GM19239 (cell line): ENCODE measurements around the gene HJURP.

Experiments
- DNase-seq: peaks from one replicate; pipeline ENCODE4 v3.0.0; 2011; ENCODE audit warnings: low spot score; ENCODE audit not compliant: insufficient read length
- FAIRE-seq: peaks from 2 replicates; lab custom pipeline; 2011; peaks lifted over from hg19 to GRCh38; lab: Jason Lieb, UNC

HJURP gene

DNA sequence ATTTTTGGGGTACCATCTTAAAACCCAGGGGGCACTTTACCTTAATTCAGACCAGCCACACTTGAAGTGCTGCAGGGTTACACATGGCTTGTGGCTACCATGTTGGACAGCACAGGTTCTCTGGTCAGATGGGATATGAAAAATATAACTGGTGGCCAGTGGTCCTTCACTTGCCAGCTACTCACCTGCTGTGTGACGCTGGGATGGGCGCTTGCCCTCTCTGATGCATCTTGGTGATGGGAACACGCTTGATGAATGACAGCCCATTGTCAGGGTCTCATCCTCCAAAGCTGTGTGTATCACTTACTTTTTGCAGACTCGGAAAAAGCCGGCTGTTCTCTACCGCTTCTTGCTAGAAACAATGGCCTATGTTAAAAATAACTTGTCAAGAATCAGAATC lies 22.5 kb downstream of the HJURP start:
- FAIRE-seq (no peak), DNase-seq (no peak)

DNA sequence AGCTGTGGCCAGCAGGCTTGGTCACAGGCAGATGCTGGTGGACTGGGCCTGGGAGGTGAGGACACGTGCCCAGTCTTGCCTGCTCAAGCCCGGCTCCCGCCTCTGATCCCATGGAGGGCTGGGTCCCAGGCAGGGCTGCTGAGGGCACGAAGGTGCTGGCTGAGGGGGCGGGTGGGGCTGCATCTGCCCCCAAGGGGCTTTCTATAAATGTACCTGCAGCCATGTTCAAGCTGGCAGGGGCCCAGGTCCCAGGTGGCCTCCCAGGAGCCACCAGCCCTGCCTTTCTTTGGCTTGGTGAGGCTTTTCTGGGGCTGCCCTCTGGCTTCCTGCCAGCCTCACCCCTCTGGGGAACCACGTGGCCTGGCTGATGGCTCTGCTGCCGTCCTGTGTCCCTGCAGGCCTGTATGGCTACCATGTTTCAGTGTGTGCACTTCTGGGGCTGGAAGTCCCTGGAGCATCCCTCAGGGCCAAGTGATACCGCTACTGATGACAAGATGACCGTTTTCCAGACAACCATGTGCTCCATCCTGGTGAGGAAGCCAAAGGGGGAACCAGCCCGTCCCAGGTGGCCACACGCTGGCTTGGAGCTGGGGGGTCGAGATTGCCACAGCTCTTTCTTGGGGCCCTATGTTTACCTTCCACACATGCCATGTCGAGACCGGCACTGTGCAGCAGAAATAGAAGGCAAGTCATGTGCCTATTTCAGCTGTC lies 23.2 kb downstream of the HJURP start:
- no peak for FAIRE-seq

DNA sequence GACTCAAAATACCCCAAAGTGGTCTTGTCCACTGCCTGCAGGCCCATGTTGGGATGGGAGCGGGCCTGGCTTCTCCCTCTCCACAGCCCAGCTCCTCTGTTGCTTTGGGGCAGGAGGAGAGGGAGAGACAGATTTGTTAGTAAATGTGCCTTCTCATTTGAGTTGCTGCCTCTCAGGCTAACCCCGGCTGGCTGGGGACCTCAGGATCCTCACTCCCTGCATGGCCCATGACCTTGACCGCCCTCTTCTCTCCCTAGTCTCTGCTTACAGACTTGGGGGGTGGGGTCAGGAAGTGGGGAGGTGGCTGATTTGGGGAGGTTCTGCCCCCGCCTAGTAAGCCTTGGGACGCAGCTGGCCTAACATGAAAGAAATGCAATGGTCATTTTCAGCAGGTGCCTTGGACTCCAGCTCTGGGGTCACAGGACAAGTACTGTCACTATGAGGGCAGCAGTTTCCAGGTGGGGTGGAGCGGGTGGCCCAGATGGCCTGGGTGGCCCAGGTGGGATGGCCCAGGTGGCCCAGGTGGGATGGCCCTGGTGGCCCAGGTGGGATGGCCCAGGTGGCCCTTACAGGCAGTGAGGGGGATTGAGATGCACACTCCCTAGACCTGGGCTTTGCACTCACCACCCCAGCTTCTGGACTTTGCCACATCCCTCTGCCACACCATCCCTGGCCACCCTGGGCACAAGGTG lies 24.1 kb downstream of the HJURP start:
- DNase-seq (no peak), FAIRE-seq (no peak)

More for the DNA sequence above, 23.2 kb downstream of the HJURP start:
- DNase-seq: no peak

DNA sequence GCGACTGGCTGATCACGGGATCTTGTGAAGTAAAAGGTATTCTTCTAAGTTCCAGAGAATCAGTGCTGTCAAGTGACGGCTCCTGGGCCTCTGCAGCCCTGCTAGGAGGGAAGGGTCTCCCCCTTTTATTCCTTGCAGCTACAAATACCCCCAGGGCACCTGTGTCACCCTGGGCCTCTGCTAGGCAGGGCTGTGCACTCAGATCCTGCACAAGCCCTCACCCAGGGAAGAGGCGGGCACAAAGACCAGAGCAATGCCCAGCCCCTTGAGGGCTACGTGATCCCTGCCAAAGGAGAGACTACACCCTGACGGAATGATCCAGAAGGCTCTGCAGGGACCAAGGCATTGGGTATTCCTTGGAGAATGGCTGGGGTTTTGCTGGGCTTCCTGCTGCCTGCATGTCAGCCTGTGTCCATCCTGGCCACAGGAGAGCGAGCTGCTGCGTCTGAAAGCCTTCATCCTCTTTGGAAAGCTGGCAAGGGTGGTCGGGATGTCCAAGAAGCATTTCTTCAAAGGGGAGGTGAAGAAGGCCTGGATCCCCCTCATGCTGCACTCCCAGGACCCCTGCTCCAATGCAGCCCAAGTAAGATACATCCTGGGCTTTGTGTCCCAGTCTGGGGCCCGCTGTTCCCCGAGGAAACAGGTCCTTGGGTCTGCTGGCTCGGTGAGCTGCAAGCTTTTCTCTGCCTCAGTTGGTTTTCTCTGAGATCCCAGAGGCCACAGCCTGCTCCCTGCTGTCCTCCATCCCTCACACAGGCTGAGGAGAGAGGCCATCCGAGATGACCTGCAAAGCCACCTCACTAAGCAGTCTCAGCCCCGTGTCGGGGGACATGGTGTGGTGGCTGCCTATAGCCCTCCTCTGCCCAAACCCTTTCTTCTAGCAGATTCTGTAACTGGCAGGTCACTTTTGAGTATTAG lies 24.9 kb downstream of the HJURP start:
- DNase-seq: no peak
- FAIRE-seq: no peak

DNA sequence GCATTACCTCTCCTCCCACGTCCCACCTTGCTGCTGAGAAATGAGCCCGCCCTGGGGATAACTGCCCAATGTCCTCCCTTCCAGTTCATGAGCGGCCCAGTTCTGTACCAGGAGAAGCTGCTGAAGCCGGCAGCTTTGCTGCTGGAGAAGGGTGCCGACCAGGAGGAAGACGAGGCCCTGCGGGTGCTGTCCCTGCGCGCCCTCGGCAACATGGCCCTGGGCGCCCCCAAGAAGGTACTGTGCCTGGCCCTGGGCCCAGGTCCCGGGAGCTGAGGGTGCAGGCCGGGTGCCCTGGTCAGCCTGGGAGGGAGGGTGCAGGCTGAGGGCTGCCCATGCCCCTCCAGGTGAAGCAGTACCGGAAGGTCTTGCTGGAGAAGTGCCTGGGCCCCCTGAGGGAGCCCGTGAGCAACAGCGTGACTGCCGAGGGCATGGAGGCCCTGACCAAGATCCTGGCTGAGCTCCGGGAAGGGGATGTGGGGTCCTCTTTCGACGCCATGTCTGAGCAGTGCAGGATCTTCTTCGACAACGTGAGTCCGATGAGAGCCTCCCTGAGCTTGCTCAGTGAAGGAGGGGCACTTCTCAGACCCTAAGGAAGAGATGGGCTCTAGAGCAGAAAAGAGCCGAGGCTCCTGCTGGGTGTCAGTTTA lies 25.7 kb downstream of the HJURP start:
- no peak for DNase-seq
- no peak for FAIRE-seq

DNA sequence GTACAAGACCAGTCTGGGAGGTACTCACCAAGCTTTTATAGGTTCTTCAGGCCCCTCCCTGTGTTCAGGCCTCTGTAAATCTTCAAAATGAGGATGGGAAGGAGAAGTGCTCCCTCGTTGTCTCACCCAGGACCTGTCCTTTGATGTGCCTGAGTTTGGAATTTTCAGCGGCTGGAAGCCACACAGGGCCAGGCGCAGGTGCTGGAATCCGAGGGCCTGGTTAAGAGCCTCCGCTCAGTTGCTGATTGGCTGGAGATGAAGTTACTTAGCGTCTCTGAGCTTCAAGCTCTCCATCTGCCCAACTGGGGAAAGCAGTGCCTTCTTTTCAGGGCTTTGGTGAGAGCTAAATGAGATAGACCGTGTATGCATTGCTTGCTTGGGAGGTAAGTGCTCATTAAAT lies 30.0 kb downstream of the HJURP start:
- DNase-seq (no peak), FAIRE-seq (no peak)

DNA sequence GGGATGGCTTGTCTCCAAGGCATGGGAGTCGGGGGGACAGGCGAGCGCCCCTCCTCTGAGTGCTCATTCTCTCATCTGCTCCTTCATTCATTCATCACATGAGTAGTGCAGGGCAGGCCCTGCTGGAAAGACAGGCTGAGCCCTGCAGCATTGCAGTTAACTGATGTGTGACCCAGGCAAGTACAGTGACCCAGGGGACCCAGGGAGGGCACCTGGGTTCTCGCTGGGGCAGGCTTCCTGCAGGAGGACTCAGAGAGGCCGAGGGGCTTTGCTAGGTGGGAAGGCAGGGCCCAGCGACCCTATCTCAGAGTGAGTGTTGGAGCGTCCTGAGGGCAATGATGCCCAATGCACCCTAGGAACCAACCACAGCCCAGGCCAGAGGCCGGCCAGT lies 30.6 kb downstream of the HJURP start:
- FAIRE-seq: no peak
- DNase-seq: no peak

DNA sequence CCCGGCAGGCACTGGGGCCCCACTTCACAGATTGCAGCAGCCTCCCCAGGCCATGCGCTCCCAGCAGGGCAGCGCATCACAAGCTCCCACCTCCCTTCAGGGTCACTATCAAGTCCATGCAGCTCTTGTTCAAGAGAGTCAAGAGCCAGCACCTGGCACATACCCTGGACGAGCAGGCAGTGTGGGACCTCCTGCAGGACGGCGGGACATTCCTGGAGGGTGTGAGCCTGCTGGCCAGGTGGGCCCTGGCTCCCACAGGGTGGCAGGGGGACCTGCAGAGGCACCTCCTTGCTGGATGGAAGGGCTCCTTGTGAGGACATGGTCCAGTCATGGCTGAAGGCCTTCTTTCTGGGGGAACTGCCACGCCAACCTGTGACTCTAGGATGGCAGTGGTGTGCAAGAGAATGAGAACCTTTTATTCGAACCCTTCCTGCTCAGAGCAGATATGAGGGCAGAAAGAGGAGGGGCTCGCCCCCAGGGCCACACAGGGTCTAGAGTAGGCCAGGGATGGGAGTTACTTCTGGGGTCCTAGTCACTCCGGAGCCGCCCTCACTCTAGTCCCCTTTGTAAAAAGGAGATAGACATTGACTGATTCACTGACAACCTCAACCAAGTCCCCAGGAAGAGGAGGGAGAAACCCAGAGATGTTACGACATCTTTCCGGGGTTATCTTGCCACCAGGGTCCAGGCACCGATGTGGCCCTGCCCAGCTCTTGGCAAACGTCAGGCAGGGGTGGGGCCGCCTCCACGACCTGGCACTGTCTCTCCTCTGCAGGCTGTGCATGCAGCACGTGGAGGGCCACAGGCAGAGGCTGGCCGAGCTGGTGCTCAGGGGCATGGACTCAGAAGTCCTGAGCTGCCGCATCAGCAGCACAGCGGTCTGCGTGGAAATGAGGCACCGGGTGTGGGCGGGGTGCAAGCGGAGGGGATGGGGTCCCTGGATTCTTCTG lies 31.3 kb downstream of the HJURP start:
- FAIRE-seq (no peak), DNase-seq (no peak)

DNA sequence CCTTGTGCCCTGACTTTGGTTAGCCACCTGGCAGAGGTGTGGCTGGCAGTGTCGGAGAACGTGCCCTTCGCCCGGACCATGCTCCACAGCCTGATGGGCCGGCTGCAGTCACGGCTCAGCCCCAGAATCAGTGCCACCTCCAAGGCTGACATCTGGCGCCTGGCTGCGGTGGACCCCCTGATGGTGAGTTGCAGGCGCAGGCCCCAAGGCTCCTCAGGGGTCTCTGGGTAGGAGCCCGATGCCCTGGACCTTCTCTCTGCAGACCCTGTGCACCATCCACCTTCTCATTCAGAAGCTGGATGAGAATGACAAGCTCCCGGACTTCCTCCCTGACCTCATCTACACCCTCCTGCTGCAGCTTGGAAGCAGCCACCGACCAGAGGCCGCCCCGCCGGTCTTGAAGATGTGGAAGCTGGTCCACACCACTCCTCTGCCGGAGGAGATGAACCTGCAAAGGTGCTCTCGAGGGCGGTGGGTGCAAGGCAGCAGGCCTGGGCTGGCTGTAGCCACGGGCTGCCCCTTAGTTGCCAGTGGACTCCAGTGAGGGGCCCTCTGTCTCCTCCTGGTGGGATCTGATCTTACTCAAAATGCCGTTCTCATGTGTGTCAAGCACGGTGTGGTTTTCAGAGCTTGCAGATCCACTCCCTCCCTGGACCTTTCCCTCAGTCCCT lies 32.1 kb downstream of the HJURP start:
- FAIRE-seq (no peak), DNase-seq (no peak)

DNA sequence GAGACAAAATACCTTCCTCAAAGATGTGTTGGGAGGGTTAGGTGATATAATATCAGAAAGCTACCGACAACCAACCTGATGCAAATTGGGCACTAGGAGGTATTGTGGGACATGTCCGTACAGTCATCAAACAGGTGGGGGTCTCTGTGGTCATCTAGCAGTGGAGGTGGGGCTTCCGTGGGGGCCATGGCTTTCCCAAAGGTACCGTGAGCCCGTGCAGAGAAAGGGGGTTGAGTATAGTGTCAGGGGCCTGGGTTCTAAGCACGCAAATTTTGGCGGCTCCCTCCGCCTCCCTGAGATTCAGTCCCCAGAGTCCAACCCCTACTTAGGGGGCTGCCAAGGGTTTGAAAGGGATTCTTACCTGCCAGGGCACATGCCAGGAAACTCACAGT lies 32.6 kb downstream of the HJURP start:
- FAIRE-seq: no peak

DNA sequence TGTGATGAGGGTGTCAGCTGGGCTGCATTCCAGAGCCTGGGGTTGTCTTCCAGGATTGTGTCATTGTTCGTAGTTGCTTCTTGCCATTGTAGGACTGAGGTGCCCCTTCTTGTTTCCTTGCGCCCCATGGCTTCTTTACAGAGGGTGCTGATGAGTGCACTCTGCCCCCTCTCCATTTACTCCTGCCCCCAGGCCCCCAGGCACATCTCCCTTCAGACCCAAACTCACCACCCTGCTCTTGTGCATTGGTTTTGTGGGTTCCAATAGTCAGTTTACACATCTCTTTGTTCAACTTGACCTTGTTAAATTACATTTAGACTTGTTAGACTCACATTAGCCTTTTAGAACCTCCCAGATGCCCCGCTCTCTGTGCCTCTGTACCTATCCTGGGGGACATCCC lies 33.1 kb downstream of the HJURP start:
- DNase-seq (no peak), FAIRE-seq (no peak)

More for the DNA sequence above, 32.6 kb downstream of the HJURP start:
- no peak for DNase-seq

DNA sequence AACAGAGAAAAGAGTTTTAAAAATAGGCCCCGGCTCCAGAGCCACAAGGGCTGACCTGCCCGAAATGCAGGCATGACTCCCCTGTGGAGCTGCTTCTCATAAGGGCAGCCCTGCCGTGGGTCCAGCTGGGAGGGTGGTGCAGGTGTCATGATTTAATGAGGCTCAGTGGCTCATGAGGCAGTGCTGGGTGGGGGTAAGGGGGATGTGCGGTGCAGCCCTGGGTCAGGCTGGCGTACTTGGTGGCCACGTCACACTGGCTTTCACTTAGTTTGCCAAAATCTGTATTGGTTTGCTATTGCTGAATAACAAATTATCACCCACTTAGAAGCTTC lies 33.6 kb downstream of the HJURP start:
- DNase-seq: no peak
- no peak for FAIRE-seq

DNA sequence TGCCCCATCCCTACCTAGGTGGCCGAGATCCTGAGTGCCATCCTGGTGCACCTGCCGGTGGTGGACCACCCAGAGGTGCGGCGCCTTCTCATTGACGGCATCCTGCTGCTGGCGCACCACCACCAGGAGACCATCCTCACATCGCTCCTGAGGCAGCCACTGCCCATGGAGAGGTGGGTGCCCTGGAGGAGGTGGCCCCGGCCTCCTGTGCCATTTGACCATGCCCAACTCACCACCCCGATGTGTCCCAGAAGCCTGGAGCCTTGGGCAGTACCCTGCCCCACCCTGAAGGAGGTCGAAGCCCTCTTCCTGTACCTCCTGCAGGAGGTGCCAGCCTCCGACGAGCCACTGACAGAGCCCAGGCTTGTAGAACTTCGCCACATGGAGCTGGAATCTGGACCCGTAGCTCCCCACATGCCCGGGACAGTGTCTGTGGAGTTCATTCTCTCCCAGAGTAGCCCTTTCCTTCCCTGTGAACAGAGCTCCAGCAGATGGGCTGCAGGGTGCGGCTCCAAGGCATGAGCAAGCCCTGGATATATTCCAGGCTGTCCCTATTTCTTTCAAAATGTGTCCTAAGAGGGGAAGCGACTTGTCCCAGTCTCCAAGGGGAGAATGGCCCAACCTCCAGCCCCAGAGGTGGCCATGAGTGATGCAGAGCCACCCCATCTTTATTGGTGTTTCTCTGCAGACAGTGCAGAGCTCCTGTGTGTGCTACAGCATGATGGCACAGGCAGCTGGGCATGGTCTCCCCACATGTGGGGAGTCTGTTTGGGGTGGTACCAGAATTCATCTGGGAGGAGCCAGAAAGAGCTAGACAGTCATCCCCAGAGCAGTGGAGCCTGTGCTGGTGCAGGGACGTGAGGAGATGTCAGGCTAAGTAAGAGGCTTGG lies 34.2 kb downstream of the HJURP start:
- no peak for FAIRE-seq

DNA sequence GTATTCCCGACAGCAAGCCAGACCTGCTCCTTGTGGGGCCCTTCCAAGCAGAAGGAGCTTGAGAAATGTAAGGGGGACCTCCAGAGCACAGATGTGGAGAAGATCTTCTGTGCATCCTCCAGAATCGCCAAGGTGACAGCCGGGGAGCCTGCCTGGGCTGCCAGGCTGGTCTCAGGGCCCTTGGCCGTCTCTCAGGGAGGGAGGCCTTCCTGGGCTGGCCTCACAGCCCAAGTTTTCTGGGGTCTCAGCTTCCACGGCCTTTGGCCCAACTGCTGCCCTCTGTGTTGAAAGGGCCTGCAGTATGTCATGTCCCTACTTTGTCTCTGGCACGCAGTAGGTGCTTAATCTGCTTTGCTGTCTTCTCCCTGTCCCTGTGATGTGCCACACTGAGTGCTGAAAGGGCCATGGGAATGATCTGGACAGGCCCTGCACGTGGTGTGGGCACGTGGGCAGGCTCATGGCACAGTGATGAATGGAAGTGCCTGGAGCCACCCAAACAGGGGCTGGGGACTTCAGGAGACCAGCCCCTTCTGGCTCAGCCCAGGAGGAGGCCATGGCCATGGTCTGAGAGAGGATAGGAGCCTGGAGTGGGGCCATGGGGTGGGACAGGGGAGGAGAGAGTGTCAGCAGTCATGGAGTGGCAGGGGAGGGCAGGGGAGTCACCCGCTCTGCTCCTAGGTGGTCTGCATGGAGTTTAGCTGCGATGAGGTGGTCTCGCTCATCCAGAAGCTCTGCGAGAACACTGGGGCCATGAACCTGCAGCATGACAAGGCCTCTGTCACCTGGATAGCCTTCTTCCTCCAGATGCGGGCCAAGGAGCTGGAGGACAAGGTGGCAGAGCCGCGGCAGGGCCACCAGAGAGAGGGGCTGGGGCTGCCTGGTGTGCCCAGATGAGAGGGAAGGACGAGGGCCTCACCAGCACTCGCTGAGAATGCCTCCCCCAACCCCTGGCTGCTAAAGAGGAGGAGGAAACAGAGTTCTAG lies 35.4 kb downstream of the HJURP start:
- no peak for DNase-seq
- no peak for FAIRE-seq

More for the DNA sequence above, 34.2 kb downstream of the HJURP start:
- DNase-seq: no peak

DNA sequence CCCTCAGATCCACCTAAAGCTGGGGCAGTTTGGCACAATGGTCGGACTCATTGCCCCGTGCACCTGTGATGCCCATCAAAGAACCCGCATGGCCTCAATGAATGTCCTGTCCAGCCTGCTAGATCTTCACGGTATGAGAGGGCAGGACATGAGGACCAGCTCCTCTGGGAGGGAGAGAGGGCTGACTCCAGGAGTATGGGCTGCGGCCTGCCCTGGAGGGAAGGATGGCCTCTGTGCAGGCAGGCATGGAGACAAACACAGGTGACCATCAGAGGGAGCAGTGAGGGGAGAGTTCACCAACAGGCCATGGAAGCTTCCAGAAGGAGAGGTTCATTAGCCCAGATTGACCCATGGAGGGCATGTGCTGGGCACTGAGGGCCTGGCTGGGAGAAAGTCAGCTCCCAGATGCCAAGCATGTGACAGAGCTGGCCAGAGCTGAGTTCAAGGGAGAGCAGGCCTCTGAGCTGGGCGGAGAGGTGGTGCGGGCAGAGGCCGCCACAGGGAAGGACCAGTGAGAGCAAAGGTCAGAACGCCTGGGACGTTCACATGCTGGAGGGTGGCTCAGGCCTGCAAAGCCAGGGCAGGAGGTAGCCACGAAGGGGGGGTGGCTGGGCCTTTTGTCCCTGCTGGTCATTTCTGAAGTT lies 36.2 kb downstream of the HJURP start:
- FAIRE-seq: no peak
- no peak for DNase-seq

DNA sequence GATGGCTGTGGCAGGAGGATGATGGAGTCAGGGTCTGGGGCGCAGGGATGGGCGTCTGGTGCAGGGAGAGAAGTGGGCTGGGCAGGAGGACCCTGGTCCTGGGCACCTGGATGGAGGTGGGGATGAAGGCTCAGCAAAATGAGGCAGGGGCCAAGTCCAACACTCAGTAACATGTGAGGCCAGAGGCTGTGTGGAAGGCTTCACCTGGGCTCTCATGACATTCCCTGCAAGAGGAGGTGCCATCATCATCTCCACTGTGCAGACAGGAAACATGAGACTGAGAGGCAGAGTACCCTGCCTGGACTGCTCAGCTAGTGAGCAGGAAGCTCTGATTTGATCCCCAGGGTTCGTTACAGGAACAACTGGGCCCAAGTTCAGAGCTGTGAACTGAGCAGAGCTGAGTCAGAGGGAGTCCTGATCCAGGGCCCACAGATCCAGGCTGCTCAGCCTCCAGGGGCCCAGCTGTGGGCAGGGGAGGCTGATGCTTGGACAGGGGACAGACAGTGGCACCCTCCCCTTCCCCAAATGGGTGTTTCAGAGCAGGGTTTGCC lies 36.9 kb downstream of the HJURP start:
- no peak for FAIRE-seq
- DNase-seq: no peak
